Measurements from ENCODE around the gene SPOCK1. TPM values are rescaled to one million over a fixed set of nuclear protein-coding genes. Genes with fewer than 3 reads are reported as not detected.

SPOCK1 gene
- total RNA-seq, 1 experiment from 2014 or later = 4.0 TPM

- DNase-seq (ENCODE audit: low spot score) = no peak
- Histone ChIP-seq H3K36me3 (ENCODE audit: insufficient read depth, low read length, poor library complexity, severe bottlenecking) (no peaks in the 10 kb centered on the region), H3K9me3 (ENCODE audit: low read depth, low read length, poor library complexity, severe bottlenecking) (no peaks in the 10 kb centered on the region), H3K4me1 (ENCODE audit: insufficient read depth, low read length, poor library complexity, severe bottlenecking) (no peaks in the 10 kb centered on the region), H3K27ac (ENCODE audit: low read depth, low read length, poor library complexity, severe bottlenecking) (no peak overlapping the region), H3K4me3 (ENCODE audit: low read depth, low read length, poor library complexity, severe bottlenecking) (no peak overlapping the region), H3K27me3 (replicated peaks; ENCODE audit: insufficient read depth, low read depth, low read length, poor library complexity) (no peaks in the 10 kb centered on the region)
- CTCF ChIA-PET = no interaction called here
- BruUV-seq (replicated peaks) = no TSS peak
- intact Hi-C loops (cut with micrococcal nuclease; ENCODE audit: unreplicated experiment) = no loop called here
- TF ChIP-seq EZH2 (IDR thresholded peaks at IDR 0.05; ENCODE audit: borderline replicate concordance, low read depth, low read length, poor library complexity, severe bottlenecking) (no peak), CTCF (conservative IDR thresholded peaks at IDR 0.05; ENCODE audit: low read depth, low read length) (no peak)
- POLR2A ChIA-PET (ENCODE audit: low non-redundant PET) = no interaction called here
Measured at GRCh38 chr5:137533963-137534362, 34.8 kb upstream of the SPOCK1 start.

- H3K36me3 ChIP-seq (ENCODE audit: insufficient read depth, low read length, poor library complexity, severe bottlenecking) = no peaks in the 10 kb centered on the region
- H3K27ac ChIP-seq (ENCODE audit: low read depth, low read length, poor library complexity, severe bottlenecking) = no peak overlapping the region
- BruUV-seq (replicated peaks) = no TSS peak
- POLR2A ChIA-PET (ENCODE audit: low non-redundant PET) = no interaction called here
- H3K9me3 ChIP-seq (ENCODE audit: low read depth, low read length, poor library complexity, severe bottlenecking) = no peaks in the 10 kb centered on the region
- no peak for DNase-seq (ENCODE audit: low spot score)
- CTCF ChIA-PET = no interaction called here
- intact Hi-C loops (cut with micrococcal nuclease; ENCODE audit: unreplicated experiment) = no loop called here
- H3K4me3 ChIP-seq (ENCODE audit: low read depth, low read length, poor library complexity, severe bottlenecking) = no peak overlapping the region
- TF ChIP-seq EZH2 (IDR thresholded peaks at IDR 0.05; ENCODE audit: borderline replicate concordance, low read depth, low read length, poor library complexity, severe bottlenecking) (no peak), CTCF (conservative IDR thresholded peaks at IDR 0.05; ENCODE audit: low read depth, low read length) (no peak)
- H3K4me1 ChIP-seq (ENCODE audit: insufficient read depth, low read length, poor library complexity, severe bottlenecking) = no peaks in the 10 kb centered on the region
- H3K27me3 ChIP-seq (replicated peaks; ENCODE audit: insufficient read depth, low read depth, low read length, poor library complexity) = no peaks in the 10 kb centered on the region
Measured at GRCh38 chr5:137531266-137531665, 32.1 kb upstream of the SPOCK1 start.

GRCh38 chr5:137521246-137521645 is 22.1 kb upstream of the SPOCK1 start:
- TF ChIP-seq CTCF (conservative IDR thresholded peaks at IDR 0.05; ENCODE audit: low read depth, low read length) (no peak), EZH2 (IDR thresholded peaks at IDR 0.05; ENCODE audit: borderline replicate concordance, low read depth, low read length, poor library complexity, severe bottlenecking) (no peak)
- ChIA-PET CTCF (no interaction called here), POLR2A (ENCODE audit: low non-redundant PET) (no interaction called here)
- DNase-seq (ENCODE audit: low spot score) = no peak
- Histone ChIP-seq H3K4me1 (ENCODE audit: insufficient read depth, low read length, poor library complexity, severe bottlenecking) (no peaks in the 10 kb centered on the region), H3K27ac (ENCODE audit: low read depth, low read length, poor library complexity, severe bottlenecking) (no peak overlapping the region), H3K27me3 (replicated peaks; ENCODE audit: insufficient read depth, low read depth, low read length, poor library complexity) (peaks cover 4% of the 10 kb centered on the region), H3K4me3 (ENCODE audit: low read depth, low read length, poor library complexity, severe bottlenecking) (no peak overlapping the region), H3K36me3 (ENCODE audit: insufficient read depth, low read length, poor library complexity, severe bottlenecking) (no peaks in the 10 kb centered on the region), H3K9me3 (ENCODE audit: low read depth, low read length, poor library complexity, severe bottlenecking) (no peaks in the 10 kb centered on the region)
- BruUV-seq (replicated peaks) = no TSS peak
- intact Hi-C loops (cut with micrococcal nuclease; ENCODE audit: unreplicated experiment) = no loop called here

Measured in A673 (cell line).